Measurements from ENCODE around the gene MAST4.

MAST4 gene

DNA sequence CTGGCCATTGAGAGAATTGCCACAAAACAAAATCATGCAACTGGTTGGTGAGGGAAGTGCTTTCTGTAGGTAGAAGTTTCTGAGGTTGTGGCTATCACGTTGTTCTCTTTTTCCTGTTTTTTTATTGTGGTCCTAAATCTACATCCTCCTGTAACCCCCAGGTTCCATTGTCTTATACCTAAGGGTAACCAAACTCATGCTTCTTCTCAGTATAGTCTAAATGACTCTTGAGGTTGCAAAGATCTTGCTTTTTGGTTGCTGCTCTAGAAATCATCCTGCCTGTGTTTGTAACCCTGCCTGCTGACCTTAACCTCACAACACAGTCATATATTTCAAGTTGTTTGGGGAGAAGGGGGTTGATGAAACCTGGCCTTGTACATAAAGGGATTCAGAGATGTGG, 327.3 kb downstream of the MAST4 start:
- no peak for DNase-seq

DNA sequence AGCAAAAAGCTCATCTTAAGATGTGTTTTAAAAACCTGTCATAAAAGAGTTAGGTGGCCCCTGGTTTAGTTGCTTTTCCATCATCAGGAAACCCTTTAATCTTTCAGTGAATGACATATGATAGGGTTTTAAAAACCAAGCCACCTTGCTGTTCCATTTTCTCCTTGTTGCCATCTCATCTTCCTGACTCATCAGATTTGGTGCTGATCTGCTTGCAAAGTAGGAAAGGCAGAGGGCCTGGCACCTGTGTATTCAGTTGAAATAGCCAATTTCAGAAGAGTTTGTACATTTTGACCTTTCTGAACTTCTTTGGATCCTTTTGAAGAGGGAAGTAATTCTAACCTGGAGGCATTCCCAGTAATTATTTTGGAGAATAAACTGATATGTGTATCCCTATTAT, 327.7 kb downstream of the MAST4 start:
- DNase-seq = no peak

DNA sequence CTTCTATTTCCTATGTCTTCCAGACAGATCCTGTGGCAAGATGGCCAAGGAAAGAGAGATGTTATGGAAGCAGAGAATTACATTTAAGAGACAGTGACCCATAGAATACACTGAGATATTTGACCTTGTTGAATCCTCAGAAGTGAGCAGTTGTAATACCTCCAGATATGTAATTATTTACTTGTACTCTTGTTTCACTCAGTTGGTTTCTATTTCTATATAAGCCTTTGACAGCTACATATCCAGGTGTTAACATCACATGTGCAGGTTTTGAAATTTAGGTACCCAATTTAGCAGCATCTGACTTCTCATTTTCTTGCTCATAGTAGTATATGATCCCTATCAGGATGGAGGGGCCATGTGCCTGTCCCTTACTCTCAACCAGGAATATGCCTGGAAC, 330.9 kb downstream of the MAST4 start:
- DNase-seq = no peak

DNA sequence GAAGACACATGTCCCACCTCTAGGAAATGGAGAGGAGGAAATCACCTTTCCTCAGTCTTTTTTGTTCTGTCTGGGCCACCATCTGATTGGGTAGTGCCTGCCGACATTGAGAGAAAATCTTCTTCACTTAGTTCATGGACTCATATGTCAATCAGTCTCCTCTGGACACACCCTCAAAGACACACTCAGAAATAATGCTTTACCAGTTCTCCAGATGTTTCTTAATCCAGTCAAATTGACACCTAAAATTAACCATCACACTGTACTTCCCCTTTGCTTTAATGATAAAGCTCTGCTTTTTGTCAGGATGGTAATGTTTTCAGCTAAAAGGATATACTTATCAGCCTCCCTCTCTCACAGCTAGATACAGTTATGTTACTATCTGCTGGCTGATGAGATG, 333.1 kb downstream of the MAST4 start:
- DNase-seq = no peak

DNA sequence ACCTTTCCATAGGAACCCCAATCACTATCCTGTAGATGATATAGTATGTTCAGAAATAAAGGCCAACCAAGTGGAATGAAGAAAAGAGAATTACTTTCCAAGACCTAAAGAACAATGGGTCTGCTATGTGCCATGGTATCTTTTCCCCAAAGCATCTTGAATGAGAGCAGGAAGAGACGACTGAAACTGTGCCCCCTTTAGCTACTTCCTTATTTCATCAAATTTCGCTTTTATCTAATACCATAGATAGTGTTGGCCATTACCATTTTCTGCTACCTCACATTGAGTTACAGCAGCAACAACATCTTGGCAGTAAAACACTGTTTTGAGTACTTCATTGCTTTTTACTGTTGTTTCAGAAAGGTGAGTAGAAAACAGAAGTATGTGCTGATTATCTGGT, 333.8 kb downstream of the MAST4 start:
- no peak for DNase-seq

DNA sequence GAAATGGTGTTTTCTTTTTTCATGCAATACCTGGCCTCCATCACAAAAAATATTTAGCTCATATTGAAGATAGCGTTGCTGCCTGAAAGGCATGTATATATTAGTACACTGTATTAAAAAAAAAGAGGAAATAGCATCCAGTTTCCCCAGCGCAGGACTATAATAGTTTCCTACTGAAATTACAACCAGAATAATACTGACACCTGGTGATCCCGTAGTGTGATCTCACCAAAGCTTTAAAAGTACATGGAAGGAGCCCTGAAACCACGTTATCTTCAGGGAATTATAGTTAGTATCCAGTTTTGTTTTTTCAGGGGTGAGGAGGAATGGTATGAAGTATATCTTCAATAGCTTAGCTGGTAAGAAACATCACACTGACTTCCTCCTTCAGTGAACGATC, 335.5 kb downstream of the MAST4 start:
- peak in 1 of 2 donors; percentile 3 for DNase-seq

DNA sequence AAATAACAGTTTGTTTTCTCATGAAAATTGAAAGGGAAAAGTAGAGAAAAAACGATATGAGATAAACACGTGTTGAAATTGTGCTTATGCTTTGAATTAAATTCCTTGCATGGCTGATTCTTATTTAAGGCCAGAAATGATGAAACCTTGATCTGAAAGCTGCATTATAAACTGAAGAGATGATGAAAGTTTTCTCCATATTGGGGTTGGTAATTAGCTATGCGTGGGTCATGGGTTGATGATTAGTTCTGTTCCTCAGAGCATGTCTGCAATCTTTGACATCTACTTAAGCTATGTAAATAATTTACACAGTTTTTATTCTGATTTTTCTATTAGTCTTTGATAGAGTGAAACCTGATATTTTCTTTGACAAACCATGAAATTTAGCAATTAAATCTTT, 336.3 kb downstream of the MAST4 start:
- no peak for DNase-seq

DNA sequence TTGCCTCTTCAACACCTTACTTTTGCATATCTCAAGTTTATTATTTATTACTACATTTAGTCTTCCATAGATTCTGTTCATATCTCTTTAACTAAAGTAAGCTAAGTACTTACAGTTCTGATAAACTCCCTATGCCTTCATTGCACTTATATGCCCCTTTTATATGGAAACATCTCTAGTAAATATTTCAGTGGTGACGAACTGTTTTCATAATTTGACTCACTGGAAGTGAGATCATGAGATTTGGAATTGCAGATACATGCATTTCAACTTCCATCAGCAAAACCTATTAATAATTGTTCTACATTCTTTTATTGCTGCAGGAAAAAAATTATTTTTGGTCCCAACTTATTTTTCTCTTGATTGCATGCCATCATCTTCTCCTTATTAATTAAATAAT, 336.9 kb downstream of the MAST4 start:
- DNase-seq = no peak

DNA sequence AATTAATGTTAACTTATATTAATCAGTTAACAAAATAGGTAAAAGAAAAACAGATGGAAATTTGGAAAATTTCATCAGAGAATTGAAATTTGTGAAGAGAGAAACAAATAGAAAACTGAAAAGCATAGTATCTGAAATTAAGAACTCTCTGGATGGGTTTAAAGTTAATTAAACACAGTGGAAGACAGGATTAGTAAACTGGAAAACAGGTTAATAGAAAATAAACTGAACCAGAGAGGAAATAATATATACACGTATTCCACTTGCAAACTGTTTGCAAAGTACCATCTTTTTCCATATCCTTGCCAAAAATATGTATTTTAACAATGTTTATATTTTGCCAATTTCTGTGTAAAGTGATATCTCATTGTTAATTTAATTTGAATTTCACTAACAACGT, 342.9 kb downstream of the MAST4 start:
- DNase-seq = no peak

DNA sequence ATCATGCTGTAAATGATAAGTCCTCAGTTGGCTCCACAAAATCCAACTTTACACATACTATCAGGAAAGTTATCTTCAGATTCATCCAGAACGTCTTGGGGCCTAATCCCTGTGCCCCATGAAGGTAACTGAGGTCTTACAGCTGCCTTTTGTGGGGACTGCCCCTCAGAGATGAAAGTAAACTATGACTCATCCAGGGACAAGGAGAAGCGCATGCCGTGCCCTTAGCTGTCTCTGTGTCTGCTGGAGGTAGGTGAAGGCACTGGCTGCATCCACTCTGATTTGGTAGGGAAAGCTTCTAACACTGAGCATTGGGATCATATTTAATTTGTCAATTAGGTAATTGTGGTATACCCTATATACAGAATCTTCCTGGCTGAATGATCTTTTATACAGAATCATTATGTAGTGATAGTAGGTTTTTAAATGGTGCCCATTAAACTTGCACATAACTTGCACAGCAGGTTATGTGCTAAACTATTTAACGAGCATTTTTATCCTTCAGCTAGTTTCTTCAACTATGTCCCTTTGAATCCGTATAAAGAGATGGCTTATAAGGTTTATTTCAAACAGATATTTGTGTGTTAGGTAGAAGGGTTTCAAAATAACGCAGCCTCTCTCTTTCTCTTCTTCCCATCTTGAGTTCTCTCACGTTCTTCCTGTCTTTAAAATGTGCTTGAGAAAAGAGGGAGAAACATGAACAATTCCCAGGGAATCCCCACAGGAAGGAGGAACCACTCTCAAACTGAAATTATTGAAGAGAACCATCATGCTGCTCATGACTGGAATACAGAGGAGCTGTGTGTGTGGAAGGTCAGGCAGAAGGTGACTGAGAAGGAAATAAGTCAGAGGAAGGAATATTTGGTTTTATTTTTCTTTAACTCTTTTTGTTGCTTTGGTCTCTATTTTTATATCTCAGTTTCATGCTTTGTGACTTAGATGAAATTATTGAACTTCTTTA, 349.5 kb downstream of the MAST4 start:
- peak in 1 of 2 donors; percentile 8 for DNase-seq

DNA sequence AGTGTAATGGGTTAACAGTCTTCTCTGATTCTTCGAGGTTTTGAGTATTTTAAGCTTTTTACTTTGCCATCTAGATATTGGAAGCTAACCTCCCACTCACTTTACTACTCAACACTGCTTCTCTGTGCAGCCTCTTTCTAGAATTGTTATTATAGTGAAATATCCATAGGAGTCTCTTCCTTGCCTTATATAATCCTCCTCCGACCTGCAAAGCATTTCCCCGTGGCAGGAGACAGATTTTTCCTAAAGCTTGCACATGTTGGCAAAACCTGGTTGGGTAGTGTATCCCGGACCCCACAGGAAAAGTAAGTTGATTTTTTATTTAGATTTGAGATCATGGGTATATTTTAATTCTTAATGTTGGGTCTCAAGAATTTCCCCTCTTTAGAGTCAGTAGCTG, 351.3 kb downstream of the MAST4 start:
- no peak for DNase-seq

DNA sequence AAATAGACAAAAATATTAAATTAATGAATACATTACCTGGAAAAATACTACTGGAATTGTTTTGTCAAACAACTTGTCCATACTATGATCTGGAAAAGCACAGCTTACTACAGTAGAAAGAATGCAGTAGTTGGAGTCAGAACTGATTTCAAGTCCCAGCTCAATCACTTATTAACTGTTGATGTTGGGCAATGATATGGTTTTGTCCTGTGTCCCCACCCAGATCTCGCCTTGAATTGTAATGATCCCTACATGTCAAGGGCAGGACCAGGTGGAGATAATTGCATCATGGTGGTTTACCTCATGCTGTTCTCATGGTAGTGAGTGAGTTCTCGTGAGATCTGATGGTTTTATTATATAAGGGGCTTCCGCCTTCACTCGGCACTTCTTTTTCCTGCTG, 352.9 kb downstream of the MAST4 start:
- no peak for DNase-seq

DNA sequence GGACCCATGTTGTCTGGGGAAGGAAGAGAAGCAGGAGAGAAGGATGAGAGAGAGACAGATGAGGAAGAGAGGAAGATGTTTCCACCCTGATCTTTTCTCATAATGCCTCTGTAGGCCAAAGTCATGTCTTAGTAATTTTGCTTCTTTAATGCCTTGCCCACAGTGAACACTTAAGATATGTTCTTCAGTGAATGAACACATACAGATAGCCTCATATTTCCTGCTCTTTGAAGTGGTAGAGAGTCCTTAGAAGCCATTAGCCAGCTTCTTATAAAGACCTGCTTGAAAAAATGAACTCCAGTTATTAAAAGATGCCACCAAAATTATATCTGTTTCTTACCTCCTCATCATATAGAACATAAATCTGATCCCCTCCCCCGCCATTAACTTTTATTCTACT, 356.0 kb downstream of the MAST4 start:
- DNase-seq = no peak

DNA sequence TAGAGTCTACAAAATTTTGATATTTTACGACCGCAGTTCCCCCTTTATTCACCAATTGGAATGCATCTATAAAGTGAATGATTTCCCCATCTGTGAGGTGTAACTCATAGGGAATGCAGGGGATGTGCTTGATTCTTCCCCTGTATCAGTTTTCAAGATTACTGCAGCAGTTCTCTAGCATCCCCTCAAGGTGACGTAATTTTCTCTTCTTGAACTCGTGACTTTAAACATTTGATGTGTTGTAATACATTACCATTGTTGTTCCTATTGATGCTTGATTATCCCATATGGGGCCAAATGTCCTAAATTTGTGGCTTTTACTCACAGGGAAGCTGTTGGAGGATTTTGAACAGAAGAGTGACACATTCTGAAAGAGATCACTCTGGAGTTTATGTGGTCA, 360.2 kb downstream of the MAST4 start:
- DNase-seq = no peak

DNA sequence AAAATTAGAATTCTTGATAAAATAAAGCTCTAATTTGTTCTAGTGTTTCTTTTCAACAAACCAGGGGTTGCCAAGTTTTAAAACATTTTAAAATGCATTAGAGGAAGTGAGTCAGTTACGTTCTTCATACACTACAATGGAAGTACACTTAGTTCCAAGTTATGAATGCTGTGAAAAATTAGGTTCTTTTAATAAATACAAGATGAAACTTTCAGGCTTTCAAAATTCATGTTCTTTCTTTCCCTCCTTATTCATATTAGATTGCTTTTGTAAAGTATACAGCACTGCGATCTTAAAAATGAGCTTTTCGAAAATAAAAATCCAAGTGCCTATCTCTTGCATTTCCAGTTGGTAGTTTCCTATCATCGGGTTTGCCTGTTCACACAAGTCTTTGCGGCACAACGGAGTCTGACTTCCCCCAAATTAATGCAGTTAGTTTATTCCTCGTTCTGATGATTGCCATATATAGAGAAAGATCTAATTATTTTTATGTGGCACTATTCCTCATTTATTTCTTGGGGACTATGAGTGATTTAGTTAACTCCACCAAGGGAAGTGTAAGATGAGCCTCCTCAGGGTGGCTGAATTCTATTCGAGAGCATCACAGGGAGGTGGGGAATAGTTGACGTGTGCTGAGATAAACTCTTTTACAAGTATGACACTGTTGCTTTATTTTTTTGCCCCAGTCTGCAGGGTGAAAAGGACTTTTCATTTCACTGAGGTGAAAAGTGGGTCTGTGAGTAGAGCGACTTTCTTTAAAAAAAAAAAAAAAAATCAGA, 362.2 kb downstream of the MAST4 start:
- no peak for DNase-seq

DNA sequence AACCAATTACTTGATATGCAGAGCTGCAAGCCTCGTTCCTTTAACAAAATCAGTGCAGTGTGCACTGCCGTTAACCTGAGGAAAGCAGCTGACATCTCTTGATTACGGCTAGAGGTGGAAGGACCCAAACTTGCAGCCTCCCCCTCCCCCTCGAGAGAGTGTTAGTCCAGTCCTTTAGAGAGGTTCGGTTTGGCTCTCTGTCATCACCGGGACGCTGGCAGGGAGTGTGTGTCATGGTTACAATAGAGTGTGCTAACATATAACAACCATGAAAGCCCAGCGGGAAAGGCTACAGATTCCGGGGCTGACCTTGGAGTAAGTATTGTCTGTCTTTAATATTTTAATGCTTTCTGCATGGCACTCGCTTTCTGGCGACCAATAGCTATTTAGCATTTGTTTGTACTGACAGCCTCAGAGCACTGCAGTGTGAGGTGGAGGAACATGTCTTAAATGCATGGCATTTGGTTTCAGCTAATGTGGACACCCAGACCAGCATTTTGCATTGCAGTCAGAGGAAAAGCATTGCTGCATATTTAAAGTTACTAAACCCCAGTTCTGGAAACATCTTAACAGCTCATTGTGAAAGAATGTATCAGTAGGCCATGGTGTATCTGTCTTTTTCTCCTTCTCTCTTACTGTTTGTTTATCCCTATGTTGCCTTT, 362.9 kb downstream of the MAST4 start:
- DNase-seq = no peak

DNA sequence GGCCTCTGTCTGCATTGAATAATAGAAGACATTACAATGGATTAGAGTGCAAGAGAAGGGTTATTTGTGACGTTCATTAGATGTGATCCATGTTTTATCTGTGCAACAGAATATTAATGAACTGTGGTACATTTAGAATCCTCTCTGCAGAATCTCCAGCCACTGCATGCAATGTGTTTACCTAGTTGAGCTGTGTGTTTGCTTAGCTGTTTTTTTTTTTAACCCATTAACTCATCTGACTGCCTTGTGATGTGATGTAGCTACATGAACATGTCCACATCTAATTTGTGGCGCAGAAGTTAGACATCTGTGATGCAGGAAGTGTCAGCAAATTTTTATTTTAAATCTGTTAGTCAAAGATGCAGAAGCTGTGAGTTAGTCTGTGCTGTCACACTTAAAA, 363.5 kb downstream of the MAST4 start:
- no peak for DNase-seq

DNA sequence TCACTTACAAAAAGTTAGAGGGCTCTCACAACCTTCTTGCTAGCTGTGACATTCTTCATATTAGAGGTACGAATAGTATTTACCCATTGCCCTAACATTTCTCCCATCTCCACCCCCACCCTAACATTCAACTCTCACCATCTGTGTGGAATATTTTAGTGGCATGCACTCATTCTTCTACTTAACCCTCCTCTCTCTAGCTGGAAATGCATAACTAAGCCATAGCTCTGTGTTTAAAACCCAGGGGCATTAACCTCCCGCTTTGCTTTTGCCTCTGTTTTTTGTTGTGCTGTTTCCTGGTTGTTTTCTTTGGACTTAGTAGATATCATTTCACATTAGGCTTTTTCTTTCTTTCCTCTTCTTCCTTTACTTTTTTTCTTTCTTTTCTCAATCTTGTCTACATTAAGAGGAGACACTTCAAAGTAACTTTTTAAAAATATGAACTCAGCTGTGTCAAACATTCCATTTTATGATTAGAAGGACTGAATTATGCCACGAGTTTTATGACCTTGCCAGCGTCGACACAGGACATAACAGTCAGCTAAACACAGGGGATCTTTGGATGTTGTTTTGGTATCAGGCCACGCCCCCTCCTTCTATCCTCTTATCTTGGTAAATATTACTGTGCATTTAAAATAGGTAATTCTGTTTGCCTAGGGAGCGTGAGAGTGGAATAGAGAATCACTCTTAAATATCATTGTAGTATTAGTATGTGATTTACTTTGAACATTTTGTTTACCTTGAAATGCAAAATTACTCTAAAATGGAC, 364.4 kb downstream of the MAST4 start:
- no peak for DNase-seq

DNA sequence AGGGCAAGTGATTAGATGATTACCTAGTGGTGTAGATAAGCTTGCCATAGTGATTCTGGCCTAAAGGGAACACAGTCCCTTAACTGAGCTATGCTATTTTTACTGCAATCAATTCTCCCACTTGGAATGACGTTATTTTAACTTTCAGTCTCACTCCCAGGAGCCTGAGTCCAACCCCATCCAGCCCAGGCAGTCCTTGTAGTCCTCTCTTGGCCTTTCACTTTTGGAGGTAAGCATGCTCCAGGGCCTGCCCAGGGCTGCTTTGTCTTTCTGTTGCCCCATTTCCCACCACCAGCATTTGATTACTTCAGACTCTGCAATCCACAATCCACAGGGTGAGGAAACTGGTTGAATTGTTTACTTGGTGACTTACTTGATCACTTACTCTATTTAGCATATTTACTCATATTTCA, 367.4 kb downstream of the MAST4 start:
- DNase-seq = peak in 1 of 2 donors; percentile 3

DNA sequence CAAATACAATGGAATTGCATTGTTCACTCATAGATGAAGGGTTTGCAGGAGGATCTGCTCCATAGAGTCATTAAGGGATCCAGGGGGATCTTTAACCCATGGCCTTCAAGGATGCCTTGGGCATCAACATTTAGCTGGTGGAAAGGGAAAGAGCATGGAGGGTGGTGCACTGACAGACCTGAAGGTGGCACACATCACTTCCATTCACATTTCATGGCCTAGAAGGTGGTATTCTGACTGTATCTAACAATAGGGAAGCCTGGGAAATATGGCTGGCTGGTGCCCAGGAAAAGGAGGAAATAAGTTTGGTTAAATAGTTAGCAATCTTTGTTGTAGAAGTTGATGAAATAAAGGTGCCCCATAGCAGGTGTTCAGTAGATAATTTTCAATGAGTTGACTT, 370.2 kb downstream of the MAST4 start:
- DNase-seq = no peak

DNA sequence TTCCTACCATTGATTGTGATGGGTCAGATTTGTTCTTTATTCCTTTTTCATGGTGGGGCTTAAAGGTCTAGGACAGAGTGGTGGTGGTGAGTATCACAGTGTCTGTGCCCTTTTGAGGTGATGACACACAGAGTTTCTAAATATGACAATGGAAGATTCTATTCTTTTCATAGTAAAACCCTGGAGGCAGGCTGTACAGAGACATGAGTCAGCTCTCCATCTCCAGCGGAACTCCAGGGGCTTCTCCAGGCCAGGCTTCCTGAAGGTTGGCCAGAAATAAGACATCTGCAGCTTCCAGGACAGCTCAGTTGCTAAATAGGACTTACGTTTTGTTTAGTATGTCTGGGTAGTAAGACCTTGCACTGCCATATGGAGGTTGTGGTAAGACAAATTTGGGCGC, 370.9 kb downstream of the MAST4 start:
- no peak for DNase-seq

DNA sequence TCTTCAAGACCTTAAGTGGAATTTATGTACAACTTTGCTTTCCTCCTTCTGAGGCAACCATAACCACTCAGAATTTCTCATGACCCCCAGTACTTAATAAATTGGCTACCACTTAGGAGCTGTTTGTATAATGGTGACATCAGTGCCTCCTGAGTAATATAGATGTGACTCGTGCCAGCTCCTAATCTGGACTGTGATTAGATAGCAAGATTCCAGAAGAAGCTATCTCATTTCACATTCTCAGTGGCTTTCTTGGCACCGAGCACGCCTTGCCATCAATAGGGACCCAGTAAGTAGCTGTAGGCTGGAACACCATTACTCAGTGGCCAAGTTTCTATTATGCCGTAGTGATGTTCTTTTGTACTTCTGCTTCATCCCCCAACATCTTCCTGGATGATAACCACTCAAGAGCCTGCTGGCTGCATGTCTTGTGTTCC, 371.7 kb downstream of the MAST4 start:
- no peak for DNase-seq

DNA sequence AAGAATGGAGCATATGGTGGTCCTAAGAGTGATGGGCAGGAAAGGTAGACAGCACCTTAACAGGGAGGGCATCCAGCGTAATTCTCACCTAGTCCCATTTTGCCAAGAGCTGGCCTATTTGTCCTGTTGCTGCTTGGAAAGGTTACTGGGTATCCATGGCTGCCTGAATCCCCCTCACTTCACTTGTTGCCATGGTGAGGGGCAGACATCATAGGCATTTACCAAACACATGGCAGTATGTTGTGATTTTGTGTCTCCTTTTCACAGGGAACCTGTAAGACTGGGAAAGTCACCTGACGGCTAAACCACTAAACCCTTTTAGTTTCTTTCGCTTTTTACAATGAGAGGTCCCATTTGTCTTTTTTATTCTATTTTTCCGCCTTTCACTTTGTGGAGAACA, 373.3 kb downstream of the MAST4 start:
- no peak for DNase-seq

Data from inflammatory macrophage treated with lipopolysaccharide for 1 hour (primary cell).